Activated B cell treated with CpG ODN at 0.5 μM for 24 hours (primary cell): Measurements from ENCODE around the gene ZNF142. TPM values are rescaled to one million over a fixed set of nuclear protein-coding genes. Genes with fewer than 3 reads are reported as not detected.
A peak's percentile ranks its signal among the peaks of the same experiment; 100 is the strongest.

Source experiments
- ATAC-seq: fragments of 200-7000 bp; cut with Tn5 transposase; one replicate; pipeline ENCODE4 v1.10.0; 2021; ENCODE audit warnings: low read depth, mild to moderate bottlenecking, moderate library complexity
- CTCF ChIA-PET: fragments of 350-600 bp; sonication (Branson Sonifier 250); formaldehyde crosslinking; loops from one replicate; lab custom pipeline; 2021; ENCODE audit warnings: antibody characterized with exemption; lab: Charles Lee
- POLR2A ChIA-PET: fragments of 350-600 bp; sonication (Branson Sonifier 250); formaldehyde crosslinking; loops from one replicate; lab custom pipeline; 2021; ENCODE audit warnings: antibody characterized with exemption; lab: Charles Lee
- DNase-seq: peaks from one replicate; pipeline ENCODE4 v3.0.0; 2022
- H3K27ac Mint-ChIP-seq: one replicate; pipeline ENCODE4 v1.8.0; 2020; ENCODE audit warnings: mixed read lengths
- H3K27me3 Mint-ChIP-seq: one replicate; pipeline ENCODE4 v1.8.0; 2021; ENCODE audit warnings: mixed read lengths
- H3K36me3 Mint-ChIP-seq: one replicate; pipeline ENCODE4 v1.8.0; 2021; ENCODE audit warnings: low read depth, mixed read lengths
- H3K4me1 Mint-ChIP-seq: one replicate; pipeline ENCODE4 v1.8.0; 2021; ENCODE audit warnings: mixed read lengths
- H3K4me3 Mint-ChIP-seq: one replicate; pipeline ENCODE4 v1.8.0; 2020; ENCODE audit warnings: mild to moderate bottlenecking, mixed read lengths
- H3K9me3 Mint-ChIP-seq: one replicate; pipeline ENCODE4 v1.8.0; 2020; ENCODE audit warnings: mixed read lengths
- CTCF ChIP-seq: fragments of 200-600 bp; IDR thresholded peaks from one replicate; pipeline ENCODE4 v1.8.0; 2022; ENCODE audit warnings: antibody characterized with exemption, mild to moderate bottlenecking
- intact Hi-C: fragments of 100-400 bp; cut with micrococcal nuclease; formaldehyde crosslinking; loops from one replicate; pipeline ENCODE4 v1.15.1; 2024
- total RNA-seq: library from RNA; stranded (reverse); gene quantifications from 2 replicates; pipeline ENCODE4 v1.2.3, GENCODE V29; 2022

Gene ZNF142
- total RNA-seq: 44.9 and 63.6 TPM in 2 replicates

GRCh38 chr2:218659258-218659987, at the start of gene ZNF142, which contains the start of gene BCS1L:
Gene ZNF142, minus strand, starts transcription at chr2:218659623. Its CDS starts 3,194 bp downstream, at chr2:218656429.
Gene BCS1L, plus strand, starts transcription at chr2:218659683. Its CDS starts 1,305 bp downstream, at chr2:218660988.
- Mint-ChIP-seq H3K4me1 (peaks cover 31% of the 10 kb centered on the region), H3K36me3 (peaks cover 68% of the 10 kb centered on the region), H3K9me3 (no peaks in the 10 kb centered on the region), H3K27ac (peak within 1 kb of the TSS; percentile 93), H3K4me3 (peak within 1 kb of the TSS; percentile 99), H3K27me3 (no peaks in the 10 kb centered on the region)
- POLR2A ChIA-PET: interaction anchor here (0.5 to 4.7 kb wide), 19 partner anchors 8 to 728 kb away, joined by 3 to 61 read pairs (median 4); partner anchors contain the start of genes DNPEP, RNF25, STK36 and TTLL4
- CTCF ChIA-PET: interaction anchor here (0.9 to 3.1 kb wide), 11 partner anchors 9 to 253 kb away, joined by 3 to 27 read pairs (median 4); partner anchors contain the start of genes RNF25, STK36 and TTLL4
- ATAC-seq: peak; percentile 96
- TF ChIP-seq CTCF: no peak
- intact Hi-C loops: loop anchor here (1.0 to 5.0 kb wide), 10 partner anchors 11 to 518 kb away; partner anchors contain the start of genes AAMP, CNOT9, CNPPD1 and PNKD
- peak; percentile 85 for DNase-seq

- DNase-seq (no peak), ATAC-seq (no peak)
- Mint-ChIP-seq H3K4me3 (no peak overlapping the region), H3K9me3 (no peaks in the 10 kb centered on the region), H3K4me1 (peaks cover 16% of the 10 kb centered on the region), H3K27me3 (no peaks in the 10 kb centered on the region), H3K27ac (no peak overlapping the region), H3K36me3 (peaks cover 4% of the 10 kb centered on the region)
- ChIA-PET POLR2A (no interaction called here), CTCF (no interaction called here)
- intact Hi-C loops: no loop called here
- no peak for TF ChIP-seq CTCF
Measured at GRCh38 chr2:218708086-218708485, 48.7 kb upstream of the ZNF142 start.

- ChIA-PET CTCF (interaction anchor here (1.1 kb wide), 1 partner anchor 8 kb away, joined by 3 read pairs; no protein-coding TSS in a partner anchor), POLR2A (no interaction called here)
- no peaks in the 10 kb centered on the region for H3K27me3 Mint-ChIP-seq
- no peaks in the 10 kb centered on the region for H3K4me1 Mint-ChIP-seq
- DNase-seq (no peak), ATAC-seq (no peak)
- TF ChIP-seq CTCF: no peak
- peaks cover 4% of the 10 kb centered on the region for H3K36me3 Mint-ChIP-seq
- no peaks in the 10 kb centered on the region for H3K9me3 Mint-ChIP-seq
- H3K27ac Mint-ChIP-seq: no peak overlapping the region
- intact Hi-C loops: no loop called here
- H3K4me3 Mint-ChIP-seq: no peak overlapping the region
Measured at GRCh38 chr2:218703341-218703740, 43.9 kb upstream of the ZNF142 start.

GRCh38 chr2:218701806-218702205, 42.4 kb upstream of the ZNF142 start:
- Mint-ChIP-seq H3K27ac (no peak overlapping the region), H3K4me3 (no peak overlapping the region), H3K36me3 (peaks cover 4% of the 10 kb centered on the region), H3K4me1 (no peaks in the 10 kb centered on the region), H3K9me3 (no peaks in the 10 kb centered on the region), H3K27me3 (no peaks in the 10 kb centered on the region)
- CTCF ChIA-PET: no interaction called here
- POLR2A ChIA-PET: no interaction called here
- ATAC-seq: no peak
- intact Hi-C loops: no loop called here
- no peak for DNase-seq
- TF ChIP-seq CTCF: no peak

GRCh38 chr2:218698885-218699284, 39.5 kb upstream of the ZNF142 start:
- Mint-ChIP-seq H3K4me1 (no peaks in the 10 kb centered on the region), H3K27ac (no peak overlapping the region), H3K4me3 (no peak overlapping the region), H3K9me3 (no peaks in the 10 kb centered on the region), H3K36me3 (peaks cover 5% of the 10 kb centered on the region), H3K27me3 (no peaks in the 10 kb centered on the region)
- intact Hi-C loops: no loop called here
- no peak for TF ChIP-seq CTCF
- POLR2A ChIA-PET: no interaction called here
- ATAC-seq (no peak), DNase-seq (no peak)
- CTCF ChIA-PET: no interaction called here
